Fibroblast of the aortic adventitia (primary cell): ENCODE measurements around the gene CAPN5. TPM values are rescaled to one million over a fixed set of nuclear protein-coding genes. Genes with fewer than 3 reads are reported as not detected.

Experiments used
- DNase-seq: peaks from one replicate; pipeline ENCODE4 v3.0.0-alpha.2; 2010; ENCODE audit warnings: low read depth
- H3K4me3 ChIP-seq: 2 replicates; pipeline ENCODE4 v1.5.1; 2011; ENCODE audit warnings: low read depth, mild to moderate bottlenecking, control low read depth, low read length, moderate library complexity
- CTCF ChIP-seq: IDR thresholded peaks from 2 replicates; pipeline ENCODE4 v1.5.1; 2011; ENCODE audit warnings: mild to moderate bottlenecking, low read length, control low read depth, inconsistent platforms; ENCODE audit not compliant: insufficient read depth
- total RNA-seq: library from RNA; depleted of rRNA; stranded (reverse); fragments of >200 nt; gene quantifications from 2 replicates; pipeline ENCODE4 v1.2.3, GENCODE V29; 2012; ENCODE audit warnings: low replicate concordance

The CAPN5 gene
- total RNA-seq, 1 donor: 31.0 TPM

- TF ChIP-seq CTCF: peak; percentile 98
- peak; percentile 51 for DNase-seq
- peak overlapping the region; percentile 68 for H3K4me3 ChIP-seq
These were observed 60.6 kb downstream of the CAPN5 start for GRCh38 chr11:77127235-77127911.

GRCh38 chr11:77127920-77128691, 61.3 kb downstream of the CAPN5 start, which contains the start of gene MYO7A:
Gene MYO7A (plus strand): TSS chr11:77128246. CDS start chr11:77130635, 2,389 bp downstream.
- DNase-seq: no peak
- peak within 1 kb of the TSS; percentile 68 for H3K4me3 ChIP-seq
- no peak for TF ChIP-seq CTCF

- no peak for TF ChIP-seq CTCF
- no peak overlapping the region for H3K4me3 ChIP-seq
- DNase-seq: no peak
These were observed 62.5 kb downstream of the CAPN5 start for GRCh38 chr11:77129069-77129841.

- TF ChIP-seq CTCF: no peak
- H3K4me3 ChIP-seq: no peak overlapping the region
- no peak for DNase-seq
These were observed 63.3 kb downstream of the CAPN5 start for GRCh38 chr11:77129842-77130756.

- no peak overlapping the region for H3K4me3 ChIP-seq
- peak; percentile 72 for DNase-seq
- no peak for TF ChIP-seq CTCF
These were observed 64.2 kb downstream of the CAPN5 start for GRCh38 chr11:77130763-77131513.
